HG03460 (cell line): ENCODE data around the gene CACNA1I.

ENCODE experiments used
- ATAC-seq: cut with Tn5 transposase; IDR thresholded peaks from one replicate; pipeline ENCODE4 v1.9.1; 2021; ENCODE audit not compliant: unreplicated experiment

The CACNA1I gene

DNA sequence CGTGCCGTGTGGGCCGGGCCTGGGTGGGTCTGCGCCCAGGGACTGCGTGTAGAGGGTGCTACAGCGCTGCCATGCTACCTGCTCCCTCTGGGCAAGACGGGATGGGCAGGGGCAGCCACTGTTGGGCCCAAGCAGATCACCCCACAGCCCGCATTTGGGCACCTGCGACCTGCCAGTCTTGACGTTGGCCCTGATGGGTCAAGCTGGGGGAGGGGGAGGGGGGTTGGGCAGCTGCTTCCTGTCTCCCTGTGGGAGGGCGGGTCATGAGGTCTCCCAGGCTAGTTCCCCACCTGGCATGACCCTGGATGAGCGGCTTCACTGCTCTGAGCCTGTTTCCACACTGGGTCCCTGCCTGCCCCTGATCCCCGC is 35.2 kb upstream of the CACNA1I start:
- no peak for ATAC-seq

GRCh38 chr22:39535831-39536449 is 34.6 kb upstream of the CACNA1I start:
- no peak for ATAC-seq

DNA sequence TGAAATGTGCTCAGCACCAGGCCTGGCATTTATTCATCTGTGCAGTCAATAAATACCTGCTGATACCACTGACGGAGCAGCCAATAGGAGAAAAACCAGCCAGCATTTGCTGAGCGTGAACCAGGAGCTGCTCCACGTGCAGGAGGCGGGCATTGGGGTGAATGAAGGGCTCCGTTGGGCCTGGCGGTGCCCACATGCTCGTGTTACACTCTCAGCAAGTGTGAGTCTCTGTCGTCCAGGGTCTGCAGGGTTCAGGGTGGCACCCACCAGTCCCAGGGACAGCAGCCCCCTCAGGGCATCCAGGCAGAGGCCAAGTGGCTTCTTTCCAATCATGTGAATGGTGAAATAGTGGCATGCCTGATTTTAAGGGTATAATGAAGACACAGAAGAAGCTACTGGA is 33.8 kb upstream of the CACNA1I start:
- ATAC-seq, result no peak

DNA sequence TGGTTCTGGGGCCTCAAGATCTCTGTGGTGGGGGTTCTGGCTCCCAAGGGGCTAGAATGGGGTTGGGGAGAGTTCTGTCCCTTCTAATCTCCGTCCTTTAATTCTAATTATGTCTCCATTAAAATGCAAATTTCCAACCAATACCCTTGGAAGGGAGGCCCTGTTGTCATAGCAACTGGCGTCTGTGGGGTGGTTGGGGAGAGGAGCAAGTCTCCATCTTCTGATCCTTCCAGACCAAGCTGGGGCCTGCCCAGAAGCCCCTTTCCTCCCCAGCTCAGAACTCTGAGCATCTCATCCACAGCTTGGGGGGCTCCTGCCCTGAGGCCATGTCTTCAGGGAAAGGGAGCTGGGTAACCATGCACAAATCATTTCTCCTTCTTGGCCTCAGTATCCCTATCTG is 32.6 kb upstream of the CACNA1I start:
- ATAC-seq, result no peak

DNA sequence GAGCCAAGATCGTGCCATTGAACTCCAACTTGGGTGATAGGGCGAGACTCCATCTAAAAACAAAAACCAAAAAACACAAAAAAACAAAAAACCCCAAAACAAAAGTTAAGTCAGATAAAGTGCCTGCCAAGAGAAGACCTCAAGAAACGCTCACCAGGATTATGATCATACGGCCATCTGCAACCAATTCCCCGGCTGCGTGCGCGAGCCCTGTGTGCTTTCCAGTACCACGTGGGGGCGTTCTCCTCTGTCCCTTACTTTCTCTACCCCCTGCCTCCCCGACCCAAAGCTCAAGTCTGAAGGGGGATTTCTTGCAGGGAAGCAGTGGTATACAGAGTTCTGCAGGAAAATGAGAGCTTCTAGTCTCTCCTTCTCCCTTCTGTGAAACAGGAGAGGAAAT is 27.5 kb upstream of the CACNA1I start:
- no peak for ATAC-seq

GRCh38 chr22:39545386-39546365 is 24.9 kb upstream of the CACNA1I start:
- no peak for ATAC-seq

DNA sequence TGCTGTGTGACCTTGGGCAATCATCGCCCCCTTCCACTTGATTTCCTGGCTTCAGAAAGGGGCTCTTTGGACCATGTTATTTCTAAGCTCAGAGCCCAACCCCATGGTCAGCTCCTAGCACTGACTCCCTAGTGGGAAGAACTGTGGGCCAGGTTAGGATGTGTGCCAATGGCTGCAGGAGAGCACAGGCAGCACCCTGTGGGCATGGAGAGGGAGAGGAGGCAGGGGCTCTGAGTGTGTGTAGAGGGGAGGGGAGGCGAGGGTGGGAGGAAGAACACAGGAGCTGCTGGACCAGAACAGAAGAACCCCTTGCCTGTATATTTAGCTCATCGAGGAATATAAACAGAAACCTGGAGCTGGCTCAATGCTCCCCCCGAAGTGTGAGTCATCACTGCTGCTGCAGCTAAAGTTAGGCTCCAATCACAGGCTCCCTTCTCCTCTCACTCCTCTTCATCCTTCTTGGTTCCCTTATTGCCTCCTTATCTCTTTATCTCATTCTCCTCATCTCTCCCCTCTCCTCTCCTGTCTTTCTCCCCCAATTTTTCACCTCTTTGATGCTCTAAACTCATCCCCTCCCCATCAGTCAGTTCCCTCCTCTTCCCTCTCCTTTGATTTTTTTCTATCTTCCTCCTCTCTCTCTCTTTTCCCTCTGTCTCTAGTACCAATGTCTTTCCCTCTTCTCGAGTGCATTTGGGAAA is 23.5 kb upstream of the CACNA1I start:
- no peak for ATAC-seq

GRCh38 chr22:39547587-39547947 is 23.0 kb upstream of the CACNA1I start:
- no peak for ATAC-seq

- no peak for ATAC-seq
Observed at GRCh38 chr22:39553429-39553828, 17.1 kb upstream of the CACNA1I start.

DNA sequence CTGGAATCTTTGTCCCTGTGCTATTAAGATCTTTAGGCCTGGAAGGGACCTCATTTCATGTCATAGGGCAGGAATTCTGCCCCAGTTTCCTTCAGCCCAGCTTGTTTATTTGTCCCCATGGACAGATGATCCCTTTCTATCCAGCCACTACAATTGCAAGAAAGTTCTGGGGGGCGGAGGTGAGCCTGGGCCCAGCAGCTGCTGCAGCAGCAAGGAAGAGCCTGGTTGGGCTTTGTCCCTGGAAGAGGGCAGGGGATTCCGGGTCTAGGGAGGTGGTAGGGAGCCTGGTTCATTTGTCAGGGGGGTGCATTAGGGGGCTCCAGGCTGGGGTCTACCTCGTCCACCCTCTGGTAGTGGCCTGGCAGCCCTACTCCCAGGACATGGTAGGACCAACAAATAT is 16.4 kb upstream of the CACNA1I start:
- ATAC-seq, result no peak

GRCh38 chr22:39556970-39557841 is 13.3 kb upstream of the CACNA1I start:
- ATAC-seq, result no peak

DNA sequence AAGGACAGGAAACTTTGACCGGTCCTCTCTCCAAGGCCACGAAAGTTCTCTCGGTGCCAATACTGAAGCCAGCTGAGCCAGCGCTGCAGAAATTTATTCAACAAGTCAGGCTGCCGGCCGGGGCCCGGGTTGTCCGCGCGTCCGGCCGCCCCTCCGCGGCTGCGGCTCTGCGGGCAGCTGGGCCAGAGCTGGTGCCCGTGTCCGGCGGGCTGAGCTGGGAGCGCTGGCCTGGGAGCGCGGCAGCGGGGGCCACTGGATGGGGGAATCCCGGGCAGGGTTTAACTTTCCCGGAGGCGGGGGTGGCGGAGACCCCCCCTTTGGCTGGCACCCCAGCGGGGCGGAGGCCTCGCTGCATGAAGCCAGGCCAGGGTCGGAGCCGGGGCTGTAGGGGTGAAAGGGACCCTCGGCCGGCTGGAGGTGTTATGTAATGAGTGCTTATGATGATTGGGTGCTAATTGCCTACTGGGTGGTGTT is 12.3 kb upstream of the CACNA1I start:
- no peak for ATAC-seq

DNA sequence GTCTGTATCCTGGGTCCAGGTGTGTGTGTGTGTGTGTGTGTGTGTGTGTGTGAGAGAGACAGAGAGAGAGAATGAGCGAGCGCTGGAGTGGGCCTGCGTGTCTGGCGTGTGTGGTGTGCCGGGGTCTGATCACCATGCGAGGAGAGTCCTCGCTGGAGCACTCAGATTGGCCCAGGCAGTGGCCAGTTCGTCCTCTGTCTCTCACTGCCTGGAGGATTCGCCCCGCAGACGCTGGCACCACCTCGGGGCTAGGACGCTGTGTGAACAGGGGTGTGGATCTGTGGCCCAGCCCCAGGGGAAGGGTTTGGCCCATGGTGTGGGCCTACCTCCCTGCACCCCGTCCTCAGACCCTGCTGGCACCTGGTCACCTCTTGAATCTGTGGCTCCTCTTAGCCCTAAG is 11.6 kb upstream of the CACNA1I start:
- ATAC-seq, result no peak

DNA sequence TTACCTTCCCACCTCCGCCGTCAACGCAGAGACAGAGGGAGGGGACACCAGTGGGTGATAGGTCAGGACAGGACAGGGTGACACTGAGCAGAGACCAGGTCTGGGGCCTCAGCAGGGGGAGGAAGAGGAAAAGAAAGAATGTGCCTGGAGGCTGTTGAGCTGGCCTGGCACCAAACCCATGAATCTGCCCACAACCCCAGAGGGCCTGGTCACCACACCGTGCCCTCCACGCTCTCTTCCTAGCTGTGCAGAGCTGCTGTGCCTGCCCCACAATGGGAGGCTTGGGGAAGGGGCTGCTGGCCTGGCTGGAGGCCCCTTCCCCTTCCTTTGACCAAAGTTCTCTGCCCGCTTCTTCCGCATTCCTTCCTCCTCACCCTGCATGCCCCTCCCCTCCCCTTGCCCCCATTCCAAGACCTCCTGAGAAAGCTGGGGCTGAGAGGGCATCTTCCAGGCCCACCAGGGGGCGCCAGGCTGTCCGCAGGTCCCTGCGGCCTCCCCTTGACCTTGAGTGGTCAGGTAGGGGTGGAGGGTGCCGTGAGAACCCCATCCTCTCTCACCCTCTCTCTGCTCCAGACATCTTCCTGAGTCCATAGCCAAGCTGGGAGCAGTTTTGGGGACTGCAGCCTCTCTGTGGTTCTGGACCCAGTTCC is 11.0 kb upstream of the CACNA1I start:
- ATAC-seq, result no peak

- ATAC-seq, result no peak
Observed at GRCh38 chr22:39560127-39560526, 10.4 kb upstream of the CACNA1I start.

GRCh38 chr22:39562839-39563489 is 7.6 kb upstream of the CACNA1I start:
- no peak for ATAC-seq

- ATAC-seq, result no peak
Observed at GRCh38 chr22:39563571-39564428, 6.8 kb upstream of the CACNA1I start.

DNA sequence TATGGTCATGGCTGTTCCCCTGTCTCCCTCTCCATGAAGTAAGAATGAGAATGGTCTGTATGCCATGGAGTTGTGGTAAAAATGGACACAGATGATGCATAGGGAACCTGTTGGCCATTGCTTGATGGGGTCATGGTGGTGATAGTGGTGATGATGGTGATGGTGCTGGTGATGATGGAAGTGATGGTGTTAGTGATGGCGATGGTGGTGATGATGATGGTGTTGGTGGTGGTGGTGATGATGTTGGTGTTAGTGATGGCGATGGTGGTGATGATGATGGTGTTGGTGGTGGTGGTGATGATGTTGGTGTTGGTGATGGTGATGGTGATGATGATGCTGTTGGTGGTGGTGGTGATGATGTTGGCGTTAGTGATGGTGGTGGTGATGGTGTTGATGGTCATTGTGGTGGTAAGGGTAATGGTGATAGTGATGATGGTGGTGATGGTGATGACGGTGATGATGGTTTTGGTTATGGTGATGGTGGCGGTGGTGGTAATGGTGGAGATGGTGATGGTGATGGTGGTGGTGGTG is 5.1 kb upstream of the CACNA1I start:
- ATAC-seq, result no peak
